Aorta (tissue), 5 donors: ENCODE measurements around the gene TUFT1. TPM values are rescaled to one million over a fixed set of nuclear protein-coding genes. Genes with fewer than 3 reads are reported as not detected.

Experiments used
- ATAC-seq: fragments of 200-7000 bp; cut with Tn5 transposase; one replicate; pipeline ENCODE4 v1.9.1; 2022; ENCODE audit warnings: moderate library complexity; ENCODE audit not compliant: low FRiP score
- DNase-seq, 2 donors: peaks; one replicate each; pipeline ENCODE4 v3.0.0-alpha.2; 2020
- H3K27ac ChIP-seq, 2 donors: one replicate each; pipeline ENCODE4 v1.5.1; 2013; ENCODE audit warnings: low read length in 2 of 2, mild to moderate bottlenecking in 2 of 2, moderate library complexity in 2 of 2, control low read depth in 1 of 2, inconsistent platforms in 1 of 2, low read depth in 1 of 2
- H3K27me3 ChIP-seq, 2 donors: one replicate each; pipeline ENCODE4 v1.6.1; 2013; ENCODE audit warnings: control low read depth in 1 of 2, low read length in 1 of 2, mild to moderate bottlenecking in 1 of 2, moderate library complexity in 1 of 2; ENCODE audit not compliant: insufficient read depth in 2 of 2, control insufficient read depth in 1 of 2
- H3K36me3 ChIP-seq, 2 donors: one replicate each; pipeline ENCODE4 v1.6.1; 2013; ENCODE audit warnings: control low read depth in 1 of 2, low read length in 1 of 2, mild to moderate bottlenecking in 1 of 2; ENCODE audit not compliant: insufficient read depth in 2 of 2, control insufficient read depth in 1 of 2
- H3K4me1 ChIP-seq, 2 donors: one replicate each; pipeline ENCODE4 v1.6.1; 2013; ENCODE audit warnings: low read length in 2 of 2, control low read depth in 1 of 2, mild to moderate bottlenecking in 1 of 2, moderate library complexity in 1 of 2; ENCODE audit not compliant: insufficient read depth in 2 of 2, control insufficient read depth in 1 of 2
- H3K4me3 ChIP-seq, 2 donors: one replicate each; pipeline ENCODE4 v1.5.1; 2013; ENCODE audit warnings: low read length in 2 of 2, control low read depth in 1 of 2, mild to moderate bottlenecking in 1 of 2
- H3K9me3 ChIP-seq: one replicate; pipeline ENCODE4 v1.6.1; 2013; ENCODE audit warnings: mild to moderate bottlenecking, low read length; ENCODE audit not compliant: control insufficient read depth
- WGBS, 2 donors: extraction: QIAGEN DNeasy Blood & Tissue Kit; methylation state at CpG; one replicate each; pipeline ENCODE4 v1.1.7; 2013; 5-methylcytosine and 5-hydroxymethylcytosine counted together
- intact Hi-C, 2 donors: fragments of 100-400 bp; cut with DNase I; formaldehyde crosslinking; loops; one replicate each; pipeline versions ENCODE4 v1.14.2 to v1.15.0; 2022
- polyA plus RNA-seq, 2 donors: library from polyadenylated mRNA; stranded (reverse); fragments of 200-250 nt; gene quantifications; one replicate each; pipeline ENCODE4 v1.2.3, GENCODE V29; 2013
- total RNA-seq, 2 donors: library from RNA; stranded (reverse); fragmentation: NEBNext Ultra II Directional; extraction: Animal tissue kit (Norgen Biotek cat#: 25700); gene quantifications; one replicate each; pipeline ENCODE4 v1.2.1, GENCODE V29; 2021
- donor health status: healthy with polysubstance abuse.
- donor health status: Bipolar disorder and iron deficiency.
- donor health status: DM: no; HTN: no; CAD: no.
- donor health status: DM: no; HTN: no; CAD: no.
- donor health status: DM: yes; HTN: yes; CAD: no.

Gene TUFT1
- total and polyA plus RNA-seq, 4 donors = 3.9 to 11.2 (median 5.5) TPM

DNA sequence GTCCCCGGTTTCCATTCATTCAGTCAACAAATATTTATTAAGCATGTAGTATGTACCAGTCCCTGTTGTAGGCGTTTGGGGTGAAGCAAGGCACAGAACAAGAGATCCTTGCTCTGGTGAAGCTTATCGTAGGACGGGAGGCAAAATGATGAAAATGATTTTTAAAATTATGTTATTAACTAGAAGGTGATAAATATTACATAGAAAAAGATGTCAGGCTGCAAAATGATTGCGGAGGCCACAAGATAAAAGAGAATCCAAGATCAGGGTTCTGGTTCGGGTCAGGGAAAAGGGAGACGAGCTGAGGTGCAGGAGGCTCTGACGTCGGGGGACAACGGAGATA is 29.5 kb upstream of the TUFT1 start:
- intact Hi-C loops = no loop called here
- 2% methylated on average over 10 of the region's 10 CpGs for WGBS, 2 donors
- peaks cover 0 to 5% of the 10 kb centered on the region in 2 donors for H3K4me1 ChIP-seq
- DNase-seq (no peak), ATAC-seq (no peak)
- no peaks in the 10 kb centered on the region for H3K9me3 ChIP-seq
- peak overlapping the region in 1 of 2 donors; percentile 59 for H3K4me3 ChIP-seq
- no peaks in the 10 kb centered on the region for H3K36me3 ChIP-seq
- H3K27me3 ChIP-seq = no peaks in the 10 kb centered on the region
- no peak overlapping the region for H3K27ac ChIP-seq

DNA sequence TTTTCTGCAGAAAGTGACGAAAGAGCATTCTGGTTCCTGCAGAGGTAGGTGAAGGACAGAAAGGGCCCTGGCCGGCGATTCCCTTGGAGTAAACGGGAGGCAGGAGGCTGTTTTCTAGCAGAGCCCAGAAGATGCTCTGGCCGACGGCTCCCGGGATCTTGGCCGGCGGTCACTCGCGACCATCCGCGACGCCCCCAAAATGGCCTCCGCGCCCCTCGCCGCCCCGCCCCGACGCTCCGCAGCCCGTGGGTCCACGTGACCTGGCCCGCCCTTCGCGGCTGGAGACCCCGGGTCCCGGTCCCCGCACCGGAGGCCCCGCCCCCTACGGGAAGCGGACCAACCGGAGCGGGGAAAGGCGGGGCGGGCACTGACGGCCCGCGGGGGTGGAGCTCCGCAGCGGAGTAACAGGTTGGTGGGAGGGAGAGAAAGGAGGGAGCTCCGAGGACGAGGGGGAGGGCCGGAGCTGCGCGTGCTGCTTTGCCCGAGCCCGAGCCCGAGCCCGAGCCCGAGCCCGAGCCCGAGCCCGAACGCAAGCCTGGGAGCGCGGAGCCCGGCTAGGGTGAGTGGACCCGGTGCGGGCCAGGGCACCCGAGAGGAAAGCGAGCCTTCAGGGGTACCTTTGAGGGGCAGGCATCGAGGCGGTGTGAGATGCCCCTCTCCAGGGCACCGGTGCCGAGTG is 29.0 kb upstream of the TUFT1 start, which contains the start of gene CGN:
Gene CGN, plus strand, starts transcription at position 431 of the 679 bp plus-strand sequence. CDS start 7,133 bp downstream, outside the sequence.
- no peaks in the 10 kb centered on the region for H3K9me3 ChIP-seq
- peaks cover 0 to 5% of the 10 kb centered on the region in 2 donors for H3K4me1 ChIP-seq
- no peaks in the 10 kb centered on the region for H3K27me3 ChIP-seq
- no peaks in the 10 kb centered on the region for H3K36me3 ChIP-seq
- DNase-seq (peak; percentile 89 to 94), ATAC-seq (peak; percentile 95)
- 0% methylated on average over 46 to 68 of the region's 68 CpGs for WGBS, 2 donors
- peak within 1 kb of the TSS; percentile 3 to 59 for H3K4me3 ChIP-seq
- no peak within 1 kb of the TSS for H3K27ac ChIP-seq
- intact Hi-C loops = no loop called here

DNA sequence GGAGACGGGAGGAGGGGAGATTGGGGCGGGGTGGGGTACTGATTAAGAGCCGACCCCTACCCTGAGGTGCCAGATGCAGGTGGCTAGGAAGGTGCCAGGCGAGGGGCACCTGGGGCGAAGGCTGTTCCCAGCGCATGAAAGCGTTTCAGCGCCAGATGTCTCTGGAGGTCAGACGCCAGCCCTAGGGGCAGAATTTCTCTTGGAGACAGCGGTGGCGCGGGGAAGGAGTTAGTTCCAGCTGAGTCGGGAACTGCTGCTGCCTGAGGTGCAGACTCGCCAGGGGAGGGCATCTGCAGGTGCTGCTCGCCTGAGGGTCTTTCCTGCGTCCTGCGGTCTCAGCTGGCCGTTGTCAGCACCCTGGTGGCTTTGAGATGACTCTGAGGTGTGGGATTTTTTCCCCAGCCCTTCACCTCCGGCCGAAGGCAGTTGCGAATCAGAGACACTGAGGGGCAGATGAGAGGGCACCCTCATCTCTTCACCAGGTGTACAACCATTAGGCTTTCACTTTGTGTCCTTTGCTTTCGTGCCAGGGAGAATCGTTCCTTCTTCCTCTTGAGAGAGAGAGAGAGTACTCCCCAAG is 28.4 kb upstream of the TUFT1 start:
- WGBS, 2 donors = 0 to 1% methylated on average over 21 to 23 of the region's 23 CpGs
- Histone ChIP-seq H3K36me3 (no peaks in the 10 kb centered on the region), H3K4me3 (peak overlapping the region; percentile 3 to 59), H3K9me3 (no peaks in the 10 kb centered on the region), H3K27me3 (no peaks in the 10 kb centered on the region), H3K4me1 (peaks cover 0 to 5% of the 10 kb centered on the region in 2 donors), H3K27ac (no peak overlapping the region)
- ATAC-seq (peak; percentile 48), DNase-seq (peak in 1 of 2 donors; percentile 52)
- intact Hi-C loops = no loop called here

DNA sequence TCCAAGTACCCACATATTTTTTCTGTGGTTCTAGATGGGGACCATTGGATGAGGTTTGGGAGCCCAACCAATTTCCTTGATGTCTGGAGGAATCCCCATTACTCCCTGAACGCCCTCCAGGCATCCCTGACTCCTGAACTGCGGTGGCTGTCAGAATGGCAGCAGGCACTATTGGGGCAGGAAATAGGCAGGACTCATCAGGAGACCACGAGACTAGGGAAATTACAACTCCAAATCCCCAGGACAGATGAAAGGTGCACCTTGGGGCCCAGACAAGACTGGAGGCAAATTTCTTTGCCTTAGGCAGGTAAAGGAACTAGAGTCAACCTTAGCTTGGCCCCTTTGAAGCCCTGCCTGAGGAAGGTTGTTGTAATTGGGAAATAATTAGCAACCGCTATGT is 27.8 kb upstream of the TUFT1 start:
- Histone ChIP-seq H3K4me1 (peaks cover 0 to 5% of the 10 kb centered on the region in 2 donors), H3K36me3 (no peaks in the 10 kb centered on the region), H3K27me3 (no peaks in the 10 kb centered on the region), H3K27ac (no peak overlapping the region), H3K9me3 (no peaks in the 10 kb centered on the region), H3K4me3 (no peak overlapping the region)
- no peak for ATAC-seq
- intact Hi-C loops = no loop called here
- no peak for DNase-seq
- WGBS, 2 donors = 40 to 45% methylated on average over 4 of the region's 4 CpGs

DNA sequence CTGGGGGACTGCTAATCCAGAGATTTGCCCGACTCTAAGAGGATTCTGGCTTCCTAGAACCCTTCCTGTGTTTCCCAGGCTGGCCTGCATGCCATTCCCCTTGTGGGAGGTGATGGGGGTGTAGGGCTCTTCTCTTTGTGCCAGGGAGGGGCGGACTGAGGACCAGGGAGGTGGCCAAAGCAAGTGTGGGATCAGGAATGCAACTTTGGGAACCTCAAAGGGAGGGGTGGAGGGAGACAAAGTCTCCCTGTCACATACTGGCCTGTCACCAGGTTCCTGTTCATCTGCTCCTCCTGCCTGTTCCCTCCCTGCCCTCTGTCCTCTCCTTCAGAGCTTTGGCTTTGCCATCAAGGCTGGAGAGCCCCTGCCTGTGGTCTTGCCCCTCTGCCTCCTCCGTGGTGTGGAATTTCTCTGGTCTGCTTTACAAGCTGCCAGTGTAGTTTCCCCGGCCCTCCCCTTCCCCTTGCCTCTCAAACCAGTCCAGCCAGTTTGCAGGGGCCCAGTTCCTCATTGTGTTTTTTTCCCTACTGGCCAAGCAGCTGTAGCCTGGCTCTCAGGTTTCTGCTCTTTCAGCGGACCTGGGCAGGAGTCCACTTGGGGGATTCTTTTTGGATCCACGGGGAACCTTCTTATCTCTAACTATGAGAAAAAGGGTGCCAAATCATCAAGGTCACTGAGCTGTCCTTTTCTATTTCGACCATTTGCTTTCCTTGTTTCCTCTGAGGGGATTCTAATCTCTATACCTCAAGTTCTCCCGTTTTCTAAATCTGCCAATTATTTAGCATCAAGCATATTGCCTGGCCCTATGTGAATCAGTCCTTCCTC is 27.1 kb upstream of the TUFT1 start:
- H3K4me1 ChIP-seq = peaks cover 0 to 5% of the 10 kb centered on the region in 2 donors
- no peak overlapping the region for H3K27ac ChIP-seq
- no peaks in the 10 kb centered on the region for H3K9me3 ChIP-seq
- H3K27me3 ChIP-seq = no peaks in the 10 kb centered on the region
- no peak overlapping the region for H3K4me3 ChIP-seq
- ATAC-seq (no peak), DNase-seq (no peak)
- WGBS, 2 donors = 45 to 47% methylated on average over 8 of the region's 8 CpGs
- no peaks in the 10 kb centered on the region for H3K36me3 ChIP-seq
- intact Hi-C loops = no loop called here

DNA sequence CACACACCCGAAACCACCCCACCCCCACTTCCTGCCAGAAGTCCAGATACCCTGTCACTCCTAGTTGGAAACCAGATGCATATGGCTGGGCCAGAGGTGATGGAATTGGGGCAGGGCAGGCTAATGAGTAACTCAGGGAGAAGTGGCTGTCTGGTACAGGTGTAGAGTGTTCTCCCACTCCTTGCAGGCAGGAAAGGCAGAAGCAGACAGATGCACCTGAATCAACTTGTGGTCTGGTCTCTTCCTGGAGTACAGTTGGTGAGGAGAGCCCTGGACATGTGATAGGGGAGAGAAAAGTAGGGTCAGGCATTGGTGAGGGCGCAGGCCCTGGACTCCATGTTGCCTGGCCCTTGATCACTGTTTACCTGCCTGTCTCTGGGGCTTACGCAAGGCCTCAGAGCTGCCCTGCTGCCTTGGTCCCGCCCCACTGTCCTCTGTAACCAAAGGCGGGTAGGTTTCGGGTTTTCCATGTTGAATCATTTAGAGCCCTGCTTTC is 26.4 kb upstream of the TUFT1 start:
- Histone ChIP-seq H3K27ac (no peak overlapping the region), H3K36me3 (no peaks in the 10 kb centered on the region), H3K4me1 (peaks cover 0 to 5% of the 10 kb centered on the region in 2 donors), H3K9me3 (no peaks in the 10 kb centered on the region), H3K27me3 (no peaks in the 10 kb centered on the region), H3K4me3 (no peak overlapping the region)
- intact Hi-C loops = no loop called here
- DNase-seq (no peak), ATAC-seq (no peak)
- WGBS, 2 donors = 86 to 87% methylated on average over 6 of the region's 6 CpGs

DNA sequence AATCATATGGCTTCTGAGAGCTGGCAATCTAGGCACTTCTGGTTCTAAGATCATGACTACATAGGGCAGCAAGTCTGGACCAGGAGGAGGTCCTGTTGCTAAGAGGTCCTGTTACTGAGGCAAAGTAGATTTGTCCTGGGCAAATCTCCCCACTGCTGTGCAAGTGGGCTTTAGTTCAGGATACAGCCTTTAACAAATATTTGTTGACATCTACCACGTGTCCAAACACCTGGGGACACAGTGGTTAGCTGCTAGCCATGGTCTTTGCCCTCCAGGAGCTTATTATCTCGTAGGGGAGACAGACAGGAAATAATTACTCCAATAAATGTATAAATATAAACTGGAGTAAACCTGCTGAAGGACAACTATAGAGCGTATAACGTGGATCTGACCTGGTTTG is 25.7 kb upstream of the TUFT1 start:
- H3K9me3 ChIP-seq = no peaks in the 10 kb centered on the region
- peaks cover 0 to 5% of the 10 kb centered on the region in 2 donors for H3K4me1 ChIP-seq
- H3K4me3 ChIP-seq = no peak overlapping the region
- H3K36me3 ChIP-seq = no peaks in the 10 kb centered on the region
- WGBS, 2 donors = 95 to 96% methylated on average over 4 of the region's 4 CpGs
- intact Hi-C loops = no loop called here
- ATAC-seq = no peak
- no peaks in the 10 kb centered on the region for H3K27me3 ChIP-seq
- DNase-seq = no peak
- H3K27ac ChIP-seq = no peak overlapping the region

DNA sequence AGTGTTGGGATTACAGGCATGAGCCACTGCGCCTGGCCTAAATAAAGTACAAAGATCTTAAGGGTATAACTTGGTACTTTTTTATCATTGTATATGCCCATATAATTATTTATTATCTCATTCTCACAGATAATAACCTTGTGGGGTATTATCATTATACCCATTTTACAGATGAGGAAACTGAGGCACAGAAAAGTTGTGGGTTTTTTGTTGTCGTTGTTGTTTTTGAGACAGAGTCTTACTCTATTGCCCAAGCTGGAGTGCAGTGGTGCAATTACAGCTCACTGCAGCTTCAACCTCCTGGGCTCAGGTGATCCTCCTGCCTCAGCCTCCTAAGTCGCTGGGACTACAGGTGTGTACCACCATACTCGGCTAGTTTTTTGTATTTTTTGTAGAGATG is 24.8 kb upstream of the TUFT1 start:
- H3K4me3 ChIP-seq = no peak overlapping the region
- no peaks in the 10 kb centered on the region for H3K36me3 ChIP-seq
- ATAC-seq (no peak), DNase-seq (no peak)
- 97 to 98% methylated on average over 4 of the region's 4 CpGs for WGBS, 2 donors
- intact Hi-C loops = no loop called here
- no peak overlapping the region for H3K27ac ChIP-seq
- no peaks in the 10 kb centered on the region for H3K27me3 ChIP-seq
- peaks cover 0 to 5% of the 10 kb centered on the region in 2 donors for H3K4me1 ChIP-seq
- H3K9me3 ChIP-seq = no peaks in the 10 kb centered on the region
